ENCODE results near the gene KLF7.

The KLF7 gene

DNA sequence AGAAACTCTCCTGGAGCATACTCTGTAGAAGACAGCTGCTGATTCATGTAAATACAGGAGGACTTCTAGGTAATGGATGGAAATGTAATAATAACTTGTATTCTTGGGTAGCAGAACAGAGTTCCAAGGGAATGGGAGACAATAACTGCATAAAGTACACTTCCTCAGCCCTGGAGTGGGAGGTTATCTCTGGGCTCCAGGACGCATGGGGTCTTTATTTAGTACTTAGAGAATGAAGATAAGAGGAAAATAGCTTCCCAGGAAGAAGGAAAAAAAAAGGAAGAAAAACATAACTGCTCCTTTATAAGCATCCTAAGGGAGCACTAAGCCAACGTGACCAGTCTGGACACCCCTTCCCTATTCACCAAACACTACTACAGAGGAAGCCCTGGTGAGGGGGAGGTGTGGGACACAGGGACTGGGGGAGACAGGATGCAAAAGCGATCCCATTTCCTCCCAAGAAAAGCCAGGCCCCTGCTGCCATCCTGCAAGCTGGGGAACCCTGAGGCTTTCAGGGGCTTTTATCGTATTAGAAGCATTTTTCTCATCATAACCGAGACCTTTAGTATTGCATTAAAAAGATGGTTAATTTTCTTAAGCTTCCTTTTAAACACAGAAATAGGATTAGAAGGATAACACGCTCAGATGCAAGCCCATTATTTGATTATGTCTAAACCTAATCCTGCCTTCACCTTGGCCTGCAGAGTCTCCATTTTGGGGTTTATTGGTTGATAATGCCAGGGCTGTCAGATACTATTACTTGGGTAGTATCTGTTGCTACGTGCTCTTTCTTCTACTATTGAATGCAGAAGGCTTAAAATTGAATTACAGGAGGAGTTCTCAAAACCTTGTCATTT lies 78.5 kb downstream of the KLF7 start:
- no peak for TF ChIP-seq ZFX (IDR thresholded peaks at IDR 0.05; ENCODE audit: borderline replicate concordance)
- TF ChIP-seq, protein P1, sequence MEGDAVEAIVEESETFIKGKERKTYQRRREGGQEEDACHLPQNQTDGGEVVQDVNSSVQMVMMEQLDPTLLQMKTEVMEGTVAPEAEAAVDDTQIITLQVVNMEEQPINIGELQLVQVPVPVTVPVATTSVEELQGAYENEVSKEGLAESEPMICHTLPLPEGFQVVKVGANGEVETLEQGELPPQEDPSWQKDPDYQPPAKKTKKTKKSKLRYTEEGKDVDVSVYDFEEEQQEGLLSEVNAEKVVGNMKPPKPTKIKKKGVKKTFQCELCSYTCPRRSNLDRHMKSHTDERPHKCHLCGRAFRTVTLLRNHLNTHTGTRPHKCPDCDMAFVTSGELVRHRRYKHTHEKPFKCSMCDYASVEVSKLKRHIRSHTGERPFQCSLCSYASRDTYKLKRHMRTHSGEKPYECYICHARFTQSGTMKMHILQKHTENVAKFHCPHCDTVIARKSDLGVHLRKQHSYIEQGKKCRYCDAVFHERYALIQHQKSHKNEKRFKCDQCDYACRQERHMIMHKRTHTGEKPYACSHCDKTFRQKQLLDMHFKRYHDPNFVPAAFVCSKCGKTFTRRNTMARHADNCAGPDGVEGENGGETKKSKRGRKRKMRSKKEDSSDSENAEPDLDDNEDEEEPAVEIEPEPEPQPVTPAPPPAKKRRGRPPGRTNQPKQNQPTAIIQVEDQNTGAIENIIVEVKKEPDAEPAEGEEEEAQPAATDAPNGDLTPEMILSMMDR (IDR thresholded peaks at IDR 0.05): no peak
- H3K27ac ChIP-seq: no peak overlapping the region

DNA sequence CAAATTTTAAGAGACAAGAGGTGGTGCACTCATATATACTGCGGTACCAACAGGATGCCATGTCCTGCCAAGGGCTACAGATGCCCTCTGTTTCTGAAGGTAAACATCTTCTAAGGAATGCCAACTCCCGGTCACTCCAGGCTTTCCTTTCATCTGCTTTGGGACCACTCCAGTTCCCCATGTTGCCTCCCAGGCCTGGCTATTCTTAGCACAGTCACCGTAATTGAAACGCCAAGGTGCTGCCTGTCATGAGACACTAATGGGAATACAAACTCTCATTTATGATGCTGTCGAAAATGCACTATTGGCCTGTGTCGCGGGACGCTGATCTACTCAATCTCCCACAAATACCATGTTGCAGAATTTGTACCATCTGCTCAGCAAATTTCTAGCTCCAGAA lies 79.6 kb downstream of the KLF7 start:
- no peak overlapping the region for H3K27ac ChIP-seq
- TF ChIP-seq, protein P1 (IDR thresholded peaks at IDR 0.05): no peak

DNA sequence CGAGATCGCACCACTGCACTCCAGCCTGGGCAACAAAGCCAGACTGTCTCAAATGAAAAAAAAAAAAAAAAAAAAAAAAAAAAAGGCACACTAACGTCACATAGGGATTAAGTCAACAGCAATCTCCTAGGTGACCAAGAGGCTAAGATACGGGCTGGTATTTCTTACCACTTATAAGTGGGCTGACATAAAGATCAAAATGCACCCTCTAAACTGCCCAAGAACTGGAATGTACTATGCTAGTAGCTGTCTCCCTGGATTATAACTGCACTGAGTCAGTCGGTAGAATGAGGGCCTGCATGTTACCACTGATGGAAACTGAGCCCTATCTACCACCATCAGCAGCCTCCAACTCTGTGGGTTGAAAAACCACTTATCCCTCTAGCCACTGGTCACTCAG lies 80.6 kb downstream of the KLF7 start:
- H3K27ac ChIP-seq: no peak overlapping the region
- no peak for TF ChIP-seq ZFX (IDR thresholded peaks at IDR 0.05; ENCODE audit: borderline replicate concordance)
- TF ChIP-seq, protein P1 (IDR thresholded peaks at IDR 0.05): no peak

DNA sequence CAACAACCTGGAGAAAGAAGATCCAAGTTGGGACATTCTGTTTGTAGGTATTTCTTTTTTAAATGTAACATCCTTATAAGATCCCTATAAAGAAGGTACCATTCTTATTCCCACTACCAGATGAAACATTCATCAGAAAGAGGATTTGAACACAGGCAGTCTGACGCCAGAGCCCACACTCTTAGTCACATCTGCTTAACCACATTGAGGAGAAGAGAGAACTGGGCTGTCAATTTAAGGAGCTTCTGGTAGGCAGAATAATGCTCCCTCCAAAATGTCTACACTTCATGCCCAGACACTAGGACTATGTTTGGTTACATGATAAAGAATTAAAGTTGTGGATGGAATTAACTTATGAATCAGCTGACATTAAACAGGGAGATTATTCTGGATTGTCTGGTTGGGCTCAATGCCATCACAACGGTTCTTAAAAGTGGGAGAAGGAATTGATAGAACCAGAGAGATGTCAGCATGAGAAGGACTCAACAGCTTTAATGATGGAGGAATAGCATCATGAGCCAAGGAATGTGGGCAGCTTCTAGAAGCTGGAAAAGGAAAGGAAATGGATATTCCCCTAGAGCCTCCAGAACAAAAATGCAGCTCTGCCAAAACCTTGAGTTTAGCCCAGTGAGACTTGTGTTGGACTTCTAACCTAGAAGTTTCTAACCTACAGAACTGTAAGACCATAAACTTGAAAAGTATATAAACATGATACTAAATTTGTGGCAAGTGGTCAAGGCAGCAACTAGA lies 82.2 kb downstream of the KLF7 start:
- TF ChIP-seq ZFX (IDR thresholded peaks at IDR 0.05; ENCODE audit: borderline replicate concordance): no peak
- TF ChIP-seq, protein P1 (IDR thresholded peaks at IDR 0.05): no peak

DNA sequence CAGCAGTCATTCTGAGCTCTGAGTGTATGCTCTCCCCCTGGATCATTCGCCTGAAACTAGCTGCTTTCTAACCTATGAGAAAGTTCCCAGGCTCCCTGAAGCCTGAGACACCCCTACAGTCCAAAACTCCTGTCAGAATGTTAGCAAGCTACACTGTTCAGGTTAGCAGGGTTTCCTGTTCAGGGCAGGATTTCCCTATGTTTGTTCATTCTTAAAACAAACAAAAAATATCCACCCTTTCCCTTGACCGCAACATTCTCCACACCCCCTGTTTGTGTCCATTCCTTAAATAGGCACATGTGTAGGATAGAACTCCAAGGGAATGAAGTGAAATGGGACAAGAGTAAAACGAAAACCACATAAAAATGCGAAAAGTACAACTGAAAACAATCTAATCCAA lies 83.1 kb downstream of the KLF7 start:
- TF ChIP-seq, protein P1 (IDR thresholded peaks at IDR 0.05): no peak
- TF ChIP-seq ZFX (IDR thresholded peaks at IDR 0.05; ENCODE audit: borderline replicate concordance): no peak
- H3K27ac ChIP-seq: no peak overlapping the region

More for the DNA sequence above, 82.2 kb downstream of the KLF7 start:
- H3K27ac ChIP-seq: no peak overlapping the region

DNA sequence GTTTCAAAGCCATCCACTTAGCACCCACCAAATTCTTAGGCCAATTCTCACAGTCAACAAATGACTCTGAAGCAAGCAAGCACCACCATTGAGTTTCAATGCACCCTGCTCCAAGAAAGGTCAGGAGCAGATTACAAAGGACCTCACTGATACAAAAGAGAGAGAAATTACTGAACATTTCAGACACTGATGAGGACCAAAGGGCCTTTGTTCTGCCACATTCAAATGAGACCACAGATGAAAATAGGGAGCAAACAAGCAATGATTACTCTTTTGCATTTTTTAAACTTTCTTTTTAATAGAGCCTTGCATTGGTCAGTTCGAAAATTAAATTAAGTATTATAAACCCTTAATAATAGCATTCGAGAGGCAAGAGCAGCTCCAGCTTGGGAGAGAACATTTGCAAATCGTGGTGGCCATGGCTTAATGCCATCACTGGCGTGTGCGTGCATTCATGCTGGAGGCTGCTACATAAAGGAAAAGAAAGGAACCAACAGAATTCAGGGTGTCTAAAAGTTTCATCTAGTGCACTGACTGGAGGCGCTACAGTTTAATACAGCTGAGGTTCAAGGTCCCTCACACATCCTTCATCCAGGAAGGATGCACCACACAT lies 87.5 kb downstream of the KLF7 start:
- TF ChIP-seq ZFX (IDR thresholded peaks at IDR 0.05; ENCODE audit: borderline replicate concordance): no peak
- TF ChIP-seq, protein P1 (IDR thresholded peaks at IDR 0.05): no peak
- no peak overlapping the region for H3K27ac ChIP-seq

Measured in 22Rv1 (cell line).